RWPE1 (cell line): ENCODE data around the gene CAMK1D.
A peak's percentile ranks its signal among the peaks of the same experiment; 100 is the strongest.

Source experiments
- CTCF ChIA-PET: fragments of 350-600 bp; sonication (Branson Sonifier 250); formaldehyde crosslinking; extraction: SDS; loops from one replicate; lab custom pipeline; 2021; lab: Yijun Ruan, JAX
- POLR2A ChIA-PET: fragments of 400-600 bp; formaldehyde crosslinking; extraction: SDS; loops from one replicate; lab custom pipeline; 2020; ENCODE audit warnings: antibody characterized with exemption; ENCODE audit not compliant: low non-redundant PET; lab: Yijun Ruan, JAX
- DNase-seq: peaks from one replicate; pipeline ENCODE4 v3.0.0; 2012; ENCODE audit warnings: low spot score
- H3K27ac ChIP-seq: fragments of 450-650 bp; 2 replicates; pipeline ENCODE4 v1.5.1; 2017
- CTCF ChIP-seq: fragments of 450-650 bp; conservative IDR thresholded peaks from 2 replicates; pipeline ENCODE4 v1.5.1; 2017; ENCODE audit warnings: low read depth, mild to moderate bottlenecking

Gene CAMK1D

GRCh38 chr10:12348294-12348869, 965 bp upstream of the CAMK1D start:
- CTCF ChIA-PET: no interaction called here

GRCh38 chr10:12349629-12350166, 351 bp downstream of the CAMK1D start:
- no peak for DNase-seq
- CTCF ChIA-PET: interaction anchor here (0.5 to 0.8 kb wide), 4 partner anchors 13 to 724 kb away, joined by 3 to 4 read pairs (median 4); no protein-coding TSS in a partner anchor
- POLR2A ChIA-PET: interaction anchor here (0.6 kb wide), 1 partner anchor 541 kb away, joined by 3 read pairs; no protein-coding TSS in a partner anchor
- H3K27ac ChIP-seq: peak overlapping the region; percentile 68
- TF ChIP-seq CTCF: no peak

More at GRCh38 chr10:12348294-12348869, 965 bp upstream of the CAMK1D start:
- peak overlapping the region; percentile 68 for H3K27ac ChIP-seq
- POLR2A ChIA-PET: no interaction called here
- no peak for DNase-seq
- no peak for TF ChIP-seq CTCF

GRCh38 chr10:12350167-12350872, 973 bp downstream of the CAMK1D start:
- DNase-seq: peak; percentile 29
- POLR2A ChIA-PET: no interaction called here
- H3K27ac ChIP-seq: peak overlapping the region; percentile 68; the same call in 1 of the 2 replicates
- CTCF ChIA-PET: interaction anchor here (0.6 to 0.7 kb wide), 2 partner anchors 22 to 306 kb away, joined by 4 read pairs; no protein-coding TSS in a partner anchor
- TF ChIP-seq CTCF: no peak

- H3K27ac ChIP-seq: no peak overlapping the region
- no peak for DNase-seq
- TF ChIP-seq CTCF: no peak
- CTCF ChIA-PET: interaction anchor here (1.1 kb wide), 1 partner anchor 9 kb away, joined by 3 read pairs; no protein-coding TSS in a partner anchor
- POLR2A ChIA-PET: no interaction called here
Measured at GRCh38 chr10:12350925-12351324, 1.6 kb downstream of the CAMK1D start.

GRCh38 chr10:12351447-12351846, 2.1 kb downstream of the CAMK1D start:
- DNase-seq: no peak
- ChIA-PET CTCF (interaction anchor here (1.1 kb wide), 1 partner anchor 9 kb away, joined by 3 read pairs; no protein-coding TSS in a partner anchor), POLR2A (no interaction called here)
- no peak overlapping the region for H3K27ac ChIP-seq
- no peak for TF ChIP-seq CTCF

- no peak for TF ChIP-seq CTCF
- POLR2A ChIA-PET: no interaction called here
- no peak for DNase-seq
- H3K27ac ChIP-seq: no peak overlapping the region
- CTCF ChIA-PET: interaction anchor here (0.6 to 1.1 kb wide), 2 partner anchors 8 to 355 kb away, joined by 3 read pairs; no protein-coding TSS in a partner anchor
Measured at GRCh38 chr10:12351889-12352288, 2.5 kb downstream of the CAMK1D start.
